ENCODE data around the gene DZIP1.
"Not testable (repeated sequence)": the region's sequence is repeated elsewhere in the genome, so short reads cannot be mapped to it uniquely, and the experiment has no call there.

Gene DZIP1

GRCh38 chr13:95588134-95588533 lies 56.4 kb downstream of the DZIP1 start:
- H3K4me3 ChIP-seq (ENCODE audit: low read depth, low read length), result no peak overlapping the region
- TF ChIP-seq CTCF (IDR thresholded peaks at IDR 0.05; ENCODE audit: insufficient read depth, low read depth, low read length, missing control alignments), result no peak
- no peak for DNase-seq (ENCODE audit: low read depth)

GRCh38 chr13:95585867-95586266 lies 58.6 kb downstream of the DZIP1 start:
- TF ChIP-seq CTCF (IDR thresholded peaks at IDR 0.05; ENCODE audit: insufficient read depth, low read depth, low read length, missing control alignments), result no peak
- H3K4me3 ChIP-seq (ENCODE audit: low read depth, low read length), result no peak overlapping the region
- no peak for DNase-seq (ENCODE audit: low read depth)

- DNase-seq (ENCODE audit: low read depth), result peak; percentile 71
- no peak overlapping the region for H3K4me3 ChIP-seq (ENCODE audit: low read depth, low read length)
- no peak for TF ChIP-seq CTCF (IDR thresholded peaks at IDR 0.05; ENCODE audit: insufficient read depth, low read depth, low read length, missing control alignments)
Measured at GRCh38 chr13:95579303-95579702, 65.2 kb downstream of the DZIP1 start.

- H3K4me3 ChIP-seq (ENCODE audit: low read depth, low read length), result no peak overlapping the region
- no peak for DNase-seq (ENCODE audit: low read depth)
- no peak for TF ChIP-seq CTCF (IDR thresholded peaks at IDR 0.05; ENCODE audit: insufficient read depth, low read depth, low read length, missing control alignments)
Measured at GRCh38 chr13:95573221-95573620, 71.3 kb downstream of the DZIP1 start.

- no peak for TF ChIP-seq CTCF (IDR thresholded peaks at IDR 0.05; ENCODE audit: insufficient read depth, low read depth, low read length, missing control alignments)
- no peak overlapping the region for H3K4me3 ChIP-seq (ENCODE audit: low read depth, low read length)
- DNase-seq (ENCODE audit: low read depth), result no peak
Measured at GRCh38 chr13:95571941-95572340, 72.6 kb downstream of the DZIP1 start.

- no peak overlapping the region for H3K4me3 ChIP-seq (ENCODE audit: low read depth, low read length)
- no peak for TF ChIP-seq CTCF (IDR thresholded peaks at IDR 0.05; ENCODE audit: insufficient read depth, low read depth, low read length, missing control alignments)
- no peak for DNase-seq (ENCODE audit: low read depth)
Measured at GRCh38 chr13:95570016-95570415, 74.5 kb downstream of the DZIP1 start.

- H3K4me3 ChIP-seq (ENCODE audit: low read depth, low read length), result no peak overlapping the region
- no peak for DNase-seq (ENCODE audit: low read depth)
- no peak for TF ChIP-seq CTCF (IDR thresholded peaks at IDR 0.05; ENCODE audit: insufficient read depth, low read depth, low read length, missing control alignments)
Measured at GRCh38 chr13:95568131-95568530, 76.4 kb downstream of the DZIP1 start.

GRCh38 chr13:95565758-95566157 lies 78.7 kb downstream of the DZIP1 start:
- H3K4me3 ChIP-seq (ENCODE audit: low read depth, low read length); DNase-seq (ENCODE audit: low read depth): not testable (repeated sequence)
